Ramos (cell line): ENCODE results near the gene MEAF6.

ENCODE experiments used
- in situ Hi-C: fragments of 300-500 bp; cut with MboI; formaldehyde crosslinking; loops from one replicate; pipeline ENCODE4 v1.14.3; 2022; ENCODE audit warnings: low sequenced_read_pairs; ENCODE audit not compliant: unreplicated experiment

MEAF6 gene

DNA sequence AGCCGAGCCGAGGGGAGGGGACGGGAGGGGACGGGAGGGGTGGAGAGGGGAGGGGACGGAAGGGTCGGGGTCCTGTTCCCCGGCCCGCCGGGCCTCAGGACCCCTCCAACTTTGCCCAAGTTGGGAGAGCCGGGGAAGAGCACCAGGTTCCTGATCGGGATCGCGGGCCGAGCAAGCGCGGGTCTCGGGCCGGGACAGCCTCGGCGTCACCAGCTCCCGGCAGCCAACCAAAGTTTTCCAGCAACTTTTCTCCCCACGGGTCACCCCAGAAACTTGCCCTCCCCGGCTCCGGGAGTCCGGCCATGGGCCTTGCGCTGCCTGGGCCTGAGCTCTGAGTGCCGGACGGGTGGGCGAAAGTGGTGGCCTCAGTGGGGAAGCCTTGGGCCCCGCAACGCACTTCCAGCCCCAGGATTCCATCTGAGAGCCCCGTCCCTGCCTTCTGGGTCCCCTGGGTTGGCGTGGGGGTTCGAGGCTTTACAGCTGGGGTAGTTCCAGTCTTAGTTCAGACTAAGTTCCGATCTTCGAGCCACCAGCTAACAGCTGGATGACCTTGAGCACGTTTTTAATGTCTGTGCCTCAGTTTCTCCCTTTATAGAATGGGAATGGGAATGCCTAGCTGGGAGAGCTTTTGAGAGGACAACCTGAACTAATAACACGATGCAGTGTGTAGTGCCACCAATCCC lies 39.7 kb downstream of the MEAF6 start:
- in situ Hi-C loops = no loop called here

- in situ Hi-C loops = no loop called here
Observed at GRCh38 chr1:37474046-37474696, 40.4 kb downstream of the MEAF6 start, which contains the start of gene ZC3H12A. TSS of gene ZC3H12A (plus strand) at chr1:37474580. CDS start at chr1:37475497, 917 bp downstream.

- in situ Hi-C loops = no loop called here
Observed at GRCh38 chr1:37473431-37474045, 41.0 kb downstream of the MEAF6 start.

GRCh38 chr1:37472994-37473393 lies 41.6 kb downstream of the MEAF6 start:
- in situ Hi-C loops = no loop called here

DNA sequence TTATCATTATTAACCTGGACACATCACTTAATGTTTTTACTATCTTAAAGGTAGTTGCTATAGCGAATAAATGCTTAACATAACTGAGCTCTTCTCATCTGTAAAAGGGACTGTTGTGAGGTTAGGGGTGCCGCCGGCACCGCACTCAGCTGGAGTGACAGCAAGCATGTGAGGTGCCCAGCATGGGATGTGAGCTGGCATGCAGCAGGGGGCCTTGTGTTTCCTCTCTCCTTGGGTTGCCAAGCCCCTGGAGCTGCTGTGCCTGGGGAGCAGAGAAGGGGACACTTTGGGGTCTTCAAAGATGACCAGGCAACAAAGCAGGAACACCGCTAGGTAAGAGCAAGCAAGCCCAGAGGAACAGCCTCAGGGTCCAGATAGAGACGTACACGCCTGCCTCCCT lies 42.3 kb downstream of the MEAF6 start:
- in situ Hi-C loops = no loop called here

- in situ Hi-C loops = no loop called here
Observed at GRCh38 chr1:37471345-37472231, 43.0 kb downstream of the MEAF6 start.

- in situ Hi-C loops = no loop called here
Observed at GRCh38 chr1:37469386-37469785, 45.2 kb downstream of the MEAF6 start.

DNA sequence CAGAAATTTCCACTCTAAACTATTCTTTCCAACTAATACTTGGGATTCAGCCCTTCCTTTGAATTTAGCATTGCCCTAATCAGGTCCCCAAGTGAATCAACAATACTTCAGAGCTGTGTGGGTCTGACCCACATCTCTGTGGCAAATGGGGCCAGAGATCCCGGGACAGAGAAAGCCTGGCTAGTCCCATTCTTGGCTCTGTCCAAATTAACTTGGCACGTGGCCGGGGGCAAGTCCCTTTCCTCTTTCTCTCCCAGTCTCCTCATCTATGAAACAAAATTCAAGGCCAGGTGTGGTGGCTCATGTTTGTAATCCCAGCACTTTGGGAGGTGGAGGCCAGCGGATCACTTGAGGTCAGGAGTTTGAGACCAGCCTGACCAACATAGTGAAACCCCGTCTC lies 46.5 kb downstream of the MEAF6 start:
- in situ Hi-C loops = no loop called here

- in situ Hi-C loops = no loop called here
Observed at GRCh38 chr1:37465593-37466517, 48.7 kb downstream of the MEAF6 start.

DNA sequence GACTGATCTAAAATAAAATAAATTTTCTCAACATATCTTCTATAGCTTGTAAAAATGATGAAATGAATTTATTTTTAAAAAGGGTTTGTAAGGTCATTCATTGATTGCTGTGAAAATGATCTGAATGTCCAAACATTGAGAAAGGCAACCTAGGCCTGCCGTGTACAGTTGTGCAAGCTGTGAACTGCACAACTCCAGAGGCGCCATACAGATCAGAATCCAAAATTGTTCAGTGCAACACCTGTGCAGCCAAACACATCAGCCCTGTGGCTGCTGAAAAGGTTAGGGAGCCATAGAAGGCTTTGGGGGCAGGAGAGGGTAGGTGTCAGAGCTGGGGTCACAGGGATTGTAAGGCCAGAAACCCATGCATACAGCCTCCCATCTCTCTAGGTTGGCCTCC lies 50.1 kb downstream of the MEAF6 start:
- in situ Hi-C loops = no loop called here

- in situ Hi-C loops = no loop called here
Observed at GRCh38 chr1:37461698-37462436, 52.7 kb downstream of the MEAF6 start.

DNA sequence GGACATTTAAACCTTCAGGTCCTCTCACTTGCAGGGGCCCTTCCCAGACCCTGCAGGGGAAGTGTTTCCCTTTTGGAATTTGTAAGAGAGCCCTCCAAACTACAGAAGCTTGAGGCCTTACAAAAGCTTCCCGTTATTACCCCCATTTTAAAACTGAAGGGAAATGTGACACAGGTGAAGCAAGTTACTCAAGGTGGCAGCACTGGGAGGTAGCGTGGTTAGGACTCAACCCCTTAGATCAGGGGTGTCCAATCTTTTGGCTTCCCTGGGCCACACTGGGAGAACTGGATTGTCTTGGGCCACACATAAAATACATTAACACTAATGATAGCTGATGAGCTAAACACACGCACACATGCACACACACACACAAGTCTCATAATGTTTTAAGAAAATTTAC lies 56.0 kb downstream of the MEAF6 start:
- in situ Hi-C loops = loop anchor here (10.0 kb wide), 1 partner anchor 226 kb away; no protein-coding TSS in a partner anchor

- in situ Hi-C loops = loop anchor here (10.0 kb wide), 1 partner anchor 228 kb away; no protein-coding TSS in a partner anchor
Observed at GRCh38 chr1:37456614-37457013, 58.0 kb downstream of the MEAF6 start.

GRCh38 chr1:37455516-37455915 lies 59.0 kb downstream of the MEAF6 start:
- in situ Hi-C loops = loop anchor here (10.0 kb wide), 1 partner anchor 229 kb away; no protein-coding TSS in a partner anchor

- in situ Hi-C loops = loop anchor here (5.0 to 10.0 kb wide), 2 partner anchors 34 to 231 kb away; no protein-coding TSS in a partner anchor
Observed at GRCh38 chr1:37453647-37454046, 60.9 kb downstream of the MEAF6 start.

GRCh38 chr1:37452416-37452815 lies 62.1 kb downstream of the MEAF6 start:
- in situ Hi-C loops = loop anchor here (5.0 to 10.0 kb wide), 2 partner anchors 35 to 232 kb away; no protein-coding TSS in a partner anchor

- in situ Hi-C loops = loop anchor here (5.0 to 10.0 kb wide), 2 partner anchors 37 to 235 kb away; no protein-coding TSS in a partner anchor
Observed at GRCh38 chr1:37449936-37450335, 64.6 kb downstream of the MEAF6 start.

- in situ Hi-C loops = no loop called here
Observed at GRCh38 chr1:37448691-37449417, 65.7 kb downstream of the MEAF6 start.
